IgD-negative memory B cell (primary cell): ENCODE measurements around the gene FXYD6. TPM values are rescaled to one million over a fixed set of nuclear protein-coding genes. Genes with fewer than 3 reads are reported as not detected.

Source experiments
- H3K27ac Mint-ChIP-seq, 3 donors: one replicate each; pipeline ENCODE4 v1.8.0; 2020 to 2022; ENCODE audit warnings: mild to moderate bottlenecking in 3 of 3, mixed read lengths in 3 of 3, moderate library complexity in 1 of 3
- H3K27me3 Mint-ChIP-seq: one replicate; pipeline ENCODE4 v1.8.0; 2021; ENCODE audit warnings: mixed read lengths
- H3K36me3 Mint-ChIP-seq: one replicate; pipeline ENCODE4 v1.8.0; 2020; ENCODE audit warnings: mild to moderate bottlenecking, mixed read lengths
- H3K4me1 Mint-ChIP-seq, 3 donors: one replicate each; pipeline ENCODE4 v1.8.0; 2020 to 2022; ENCODE audit warnings: mixed read lengths in 3 of 3, mild to moderate bottlenecking in 1 of 3
- H3K4me3 Mint-ChIP-seq, 4 donors: one replicate each; pipeline ENCODE4 v1.8.0; 2020 to 2022; ENCODE audit warnings: mild to moderate bottlenecking in 4 of 4, mixed read lengths in 4 of 4, moderate library complexity in 3 of 4
- H3K9me3 Mint-ChIP-seq, 3 donors: one replicate each; pipeline ENCODE4 v1.8.0; 2020 to 2021; ENCODE audit warnings: mixed read lengths in 3 of 3, mild to moderate bottlenecking in 1 of 3
- polyA plus RNA-seq: library from polyadenylated mRNA; unstranded; fragments of 300-500 nt; fragmentation: Illumina TruSeq; gene quantifications from one replicate; pipeline ENCODE4 v1.2.3, GENCODE V29; 2021

FXYD6 gene
- polyA plus RNA-seq, 1 donor from 2014 or later: not detected

- peaks cover 19% of the 10 kb centered on the region for H3K27me3 Mint-ChIP-seq
- peaks cover 4 to 5% (median 5%) of the 10 kb centered on the region in 3 donors for H3K4me1 Mint-ChIP-seq
- H3K27ac Mint-ChIP-seq: peak overlapping the region in 1 of 3 donors; percentile 76
- H3K4me3 Mint-ChIP-seq: no peak overlapping the region
- H3K36me3 Mint-ChIP-seq: no peaks in the 10 kb centered on the region
- H3K9me3 Mint-ChIP-seq: peaks cover 0 to 2% (median 0%) of the 10 kb centered on the region in 3 donors
Measured at GRCh38 chr11:117830674-117831351, 45.6 kb downstream of the FXYD6 start.

- Mint-ChIP-seq H3K27me3 (peaks cover 19% of the 10 kb centered on the region), H3K4me1 (peaks cover 4 to 5% (median 5%) of the 10 kb centered on the region in 3 donors), H3K4me3 (no peak overlapping the region), H3K9me3 (peaks cover 0 to 2% (median 0%) of the 10 kb centered on the region in 3 donors), H3K27ac (peak overlapping the region; percentile 51 to 73 (median 65)), H3K36me3 (no peaks in the 10 kb centered on the region)
Measured at GRCh38 chr11:117830072-117830471, 46.4 kb downstream of the FXYD6 start.

- H3K27ac Mint-ChIP-seq: no peak overlapping the region
- peaks cover 0 to 2% (median 0%) of the 10 kb centered on the region in 3 donors for H3K9me3 Mint-ChIP-seq
- H3K27me3 Mint-ChIP-seq: peaks cover 21% of the 10 kb centered on the region
- no peaks in the 10 kb centered on the region for H3K36me3 Mint-ChIP-seq
- no peak overlapping the region for H3K4me3 Mint-ChIP-seq
- H3K4me1 Mint-ChIP-seq: peaks cover 3 to 5% (median 5%) of the 10 kb centered on the region in 3 donors
Measured at GRCh38 chr11:117829369-117829725, 47.1 kb downstream of the FXYD6 start.

- peaks cover 0 to 2% (median 0%) of the 10 kb centered on the region in 3 donors for H3K9me3 Mint-ChIP-seq
- peaks cover 3 to 5% (median 5%) of the 10 kb centered on the region in 3 donors for H3K4me1 Mint-ChIP-seq
- no peak overlapping the region for H3K27ac Mint-ChIP-seq
- peaks cover 22% of the 10 kb centered on the region for H3K27me3 Mint-ChIP-seq
- no peak overlapping the region for H3K4me3 Mint-ChIP-seq
- no peaks in the 10 kb centered on the region for H3K36me3 Mint-ChIP-seq
Measured at GRCh38 chr11:117828611-117829368, 47.7 kb downstream of the FXYD6 start.

GRCh38 chr11:117827521-117828511 is 48.6 kb downstream of the FXYD6 start:
- H3K27ac Mint-ChIP-seq: peak overlapping the region in 1 of 3 donors; percentile 76
- no peaks in the 10 kb centered on the region for H3K36me3 Mint-ChIP-seq
- H3K4me3 Mint-ChIP-seq: no peak overlapping the region
- H3K9me3 Mint-ChIP-seq: peaks cover 0 to 2% (median 0%) of the 10 kb centered on the region in 3 donors
- H3K4me1 Mint-ChIP-seq: peaks cover 3 to 11% (median 5%) of the 10 kb centered on the region in 3 donors
- peaks cover 22% of the 10 kb centered on the region for H3K27me3 Mint-ChIP-seq

GRCh38 chr11:117826832-117827231 is 49.6 kb downstream of the FXYD6 start:
- no peak overlapping the region for H3K4me3 Mint-ChIP-seq
- H3K27ac Mint-ChIP-seq: no peak overlapping the region
- H3K4me1 Mint-ChIP-seq: peaks cover 1 to 11% (median 5%) of the 10 kb centered on the region in 3 donors
- H3K36me3 Mint-ChIP-seq: no peaks in the 10 kb centered on the region
- peaks cover 0 to 2% (median 0%) of the 10 kb centered on the region in 3 donors for H3K9me3 Mint-ChIP-seq
- H3K27me3 Mint-ChIP-seq: peaks cover 20% of the 10 kb centered on the region

GRCh38 chr11:117826190-117826570 is 50.3 kb downstream of the FXYD6 start:
- Mint-ChIP-seq H3K4me3 (no peak overlapping the region), H3K36me3 (no peaks in the 10 kb centered on the region), H3K4me1 (peaks cover 1 to 11% (median 5%) of the 10 kb centered on the region in 3 donors), H3K27ac (no peak overlapping the region), H3K9me3 (peaks cover 0 to 2% (median 0%) of the 10 kb centered on the region in 3 donors), H3K27me3 (peaks cover 22% of the 10 kb centered on the region)

- H3K36me3 Mint-ChIP-seq: no peaks in the 10 kb centered on the region
- no peak overlapping the region for H3K4me3 Mint-ChIP-seq
- H3K4me1 Mint-ChIP-seq: peaks cover 1 to 11% (median 5%) of the 10 kb centered on the region in 3 donors
Measured at GRCh38 chr11:117825538-117826189, 50.8 kb downstream of the FXYD6 start.

GRCh38 chr11:117824571-117825537 is 51.6 kb downstream of the FXYD6 start, which contains the start of gene FXYD2:
FXYD2 (minus strand) TSS chr11:117824744; CDS start chr11:117824678, 66 bp downstream.
- Mint-ChIP-seq H3K27ac (no peak within 1 kb of the TSS), H3K4me3 (no peak within 1 kb of the TSS)

More at GRCh38 chr11:117825538-117826189, 50.8 kb downstream of the FXYD6 start:
- Mint-ChIP-seq H3K9me3 (peaks cover 0 to 2% (median 0%) of the 10 kb centered on the region in 3 donors), H3K27ac (peak overlapping the region in 1 of 3 donors; percentile 53), H3K27me3 (peaks cover 18% of the 10 kb centered on the region)

GRCh38 chr11:117823946-117824420 is 52.5 kb downstream of the FXYD6 start:
- Mint-ChIP-seq H3K4me3 (no peak overlapping the region), H3K4me1 (peaks cover 1 to 11% (median 5%) of the 10 kb centered on the region in 3 donors), H3K9me3 (no peaks in the 10 kb centered on the region), H3K27ac (no peak overlapping the region), H3K27me3 (peaks cover 14% of the 10 kb centered on the region), H3K36me3 (no peaks in the 10 kb centered on the region)

More at GRCh38 chr11:117824571-117825537, 51.6 kb downstream of the FXYD6 start, which contains the start of gene FXYD2:
- H3K4me1 Mint-ChIP-seq: peaks cover 1 to 11% (median 5%) of the 10 kb centered on the region in 3 donors
- no peaks in the 10 kb centered on the region for H3K36me3 Mint-ChIP-seq
- no peaks in the 10 kb centered on the region for H3K9me3 Mint-ChIP-seq
- H3K27me3 Mint-ChIP-seq: peaks cover 14% of the 10 kb centered on the region

- Mint-ChIP-seq H3K36me3 (no peaks in the 10 kb centered on the region), H3K4me1 (peaks cover 1 to 11% (median 5%) of the 10 kb centered on the region in 3 donors), H3K27ac (no peak overlapping the region), H3K27me3 (peaks cover 14% of the 10 kb centered on the region), H3K9me3 (no peaks in the 10 kb centered on the region), H3K4me3 (no peak overlapping the region)
Measured at GRCh38 chr11:117823294-117823945, 53.0 kb downstream of the FXYD6 start.
